Fibroblast of peridontal ligament (primary cell): Measurements from ENCODE around the gene DLL4.

ENCODE experiments used
- DNase-seq: peaks from one replicate; pipeline ENCODE4 v3.0.0-alpha.2; 2010; ENCODE audit errors: extremely low read depth

The DLL4 gene

GRCh38 chr15:40906091-40906990, 22.8 kb upstream of the DLL4 start:
- DNase-seq = peak; percentile 97

DNA sequence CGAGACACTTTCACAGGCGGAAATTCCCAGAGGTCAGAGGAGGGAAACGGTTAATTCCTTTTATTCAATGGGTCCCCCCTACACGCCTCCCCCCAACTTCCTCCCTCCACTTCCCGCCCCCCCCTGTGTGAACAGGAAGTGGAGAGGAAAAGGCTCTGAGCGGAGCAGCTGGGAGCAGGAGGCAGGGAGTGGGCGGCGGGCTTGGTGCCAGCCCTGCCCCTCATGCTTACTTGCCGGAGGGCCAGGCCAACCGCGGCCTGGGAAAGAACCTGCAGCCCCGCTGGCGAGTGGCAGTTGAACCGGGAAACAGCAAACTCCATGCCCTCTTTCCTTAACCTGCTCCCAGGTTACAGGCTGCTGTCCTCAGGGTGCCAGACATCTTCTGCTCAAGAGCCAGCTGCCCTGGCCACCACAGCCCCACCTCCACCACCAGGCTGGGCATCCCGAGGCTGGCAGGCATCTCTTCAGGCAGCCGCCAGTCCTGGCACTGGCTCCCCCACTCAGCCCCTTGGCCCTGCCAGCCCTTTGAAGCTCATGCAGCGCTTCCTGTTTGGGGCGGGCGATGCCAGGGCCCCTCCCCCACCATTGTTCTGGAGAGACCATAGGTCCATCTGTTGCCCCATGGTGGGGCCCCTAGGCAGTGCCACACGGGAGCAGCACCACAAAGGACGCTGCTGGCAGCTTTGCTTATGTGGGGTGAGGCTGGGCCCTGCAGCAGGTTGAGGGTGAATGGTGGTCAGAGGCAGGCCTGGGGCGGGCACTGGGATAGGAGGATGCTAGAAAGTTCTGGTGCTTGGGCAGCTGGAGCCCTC, 21.9 kb upstream of the DLL4 start:
- no peak for DNase-seq

GRCh38 chr15:40908095-40908494, 21.0 kb upstream of the DLL4 start:
- DNase-seq = no peak

- peak; percentile 79 for DNase-seq
Measured at GRCh38 chr15:40909662-40910630, 19.2 kb upstream of the DLL4 start.

DNA sequence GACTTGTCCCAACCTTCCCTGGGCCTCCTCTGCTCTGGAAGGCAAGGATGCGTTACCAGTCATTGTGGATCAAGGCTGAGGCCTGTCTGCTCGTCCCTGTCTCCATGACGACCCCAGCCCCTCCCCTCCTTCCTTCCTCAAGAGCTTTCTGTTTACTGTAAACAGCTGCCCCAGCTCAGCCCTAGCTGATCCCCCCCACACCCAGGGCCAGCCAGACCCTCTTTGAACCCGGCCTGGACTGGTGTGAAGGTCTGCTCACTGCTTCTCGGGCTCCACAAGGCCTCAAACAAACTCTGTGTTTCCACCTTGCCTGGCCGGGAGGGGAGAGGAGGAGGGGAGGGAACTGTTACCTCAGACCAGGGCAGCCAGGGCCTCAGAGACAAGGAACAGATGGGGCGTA, 18.0 kb upstream of the DLL4 start:
- DNase-seq = no peak

DNA sequence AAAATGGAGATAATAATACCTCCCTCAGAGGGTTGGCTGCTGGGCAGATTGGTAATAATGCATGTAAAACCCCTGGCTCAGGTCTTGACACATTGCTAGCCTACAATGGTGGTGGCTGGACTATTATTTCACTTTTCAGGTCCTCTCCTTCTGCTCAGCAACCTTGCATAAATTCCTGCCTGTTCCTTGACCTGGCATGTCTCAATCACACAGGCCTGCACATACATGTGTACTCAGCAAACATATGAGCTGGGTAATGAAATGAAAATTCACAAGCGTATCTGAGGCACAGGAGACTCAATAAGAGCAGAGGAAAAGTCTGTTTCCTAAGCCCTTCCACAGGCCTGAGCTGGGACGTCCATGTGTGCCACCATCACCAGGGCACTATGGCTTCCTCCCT, 17.4 kb upstream of the DLL4 start:
- DNase-seq = no peak

- DNase-seq = no peak
Measured at GRCh38 chr15:40912478-40912877, 16.7 kb upstream of the DLL4 start.

- DNase-seq = no peak
Measured at GRCh38 chr15:40914013-40914412, 15.1 kb upstream of the DLL4 start.

DNA sequence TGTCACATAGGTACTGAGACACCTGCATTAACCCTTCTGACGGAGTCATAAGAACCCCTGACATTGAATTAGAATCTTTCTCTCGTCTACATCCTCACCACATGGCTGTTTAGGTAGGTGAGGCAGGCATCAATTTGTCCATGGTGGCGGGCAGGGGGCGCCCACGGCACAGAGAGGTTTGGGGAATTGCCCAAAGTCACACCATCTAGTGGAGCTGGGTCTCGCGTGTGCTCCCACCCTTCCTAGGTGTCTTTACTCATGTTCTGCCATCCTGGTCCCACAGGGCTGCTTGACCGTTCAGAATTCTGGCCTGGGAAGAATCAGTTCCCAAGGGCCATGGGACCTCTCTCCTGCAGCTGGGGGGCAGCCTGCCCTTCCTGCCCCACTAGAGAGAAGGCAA, 14.7 kb upstream of the DLL4 start:
- no peak for DNase-seq

GRCh38 chr15:40915116-40915661, 14.0 kb upstream of the DLL4 start:
- DNase-seq = no peak

DNA sequence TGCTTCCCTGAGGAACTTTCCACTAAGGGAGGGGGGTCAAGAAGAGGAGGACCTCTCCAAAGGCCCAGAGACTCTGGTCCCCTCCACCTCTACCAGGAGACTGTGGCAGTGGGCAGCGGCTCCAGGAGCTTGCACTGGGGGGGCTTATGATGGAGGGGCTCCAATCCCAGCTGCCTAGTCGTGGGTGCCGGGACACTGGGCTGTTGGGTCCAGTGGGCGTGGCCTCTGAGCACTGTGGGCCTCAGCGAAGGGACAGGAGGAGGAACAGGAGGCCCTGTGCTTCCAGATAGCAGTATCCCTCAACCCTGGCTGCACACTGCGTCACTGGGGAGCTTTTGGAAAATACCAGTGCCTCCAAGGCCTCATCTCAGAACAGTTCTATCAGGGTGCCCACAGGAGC, 13.5 kb upstream of the DLL4 start:
- DNase-seq = no peak

- no peak for DNase-seq
Measured at GRCh38 chr15:40917585-40917984, 11.6 kb upstream of the DLL4 start.

DNA sequence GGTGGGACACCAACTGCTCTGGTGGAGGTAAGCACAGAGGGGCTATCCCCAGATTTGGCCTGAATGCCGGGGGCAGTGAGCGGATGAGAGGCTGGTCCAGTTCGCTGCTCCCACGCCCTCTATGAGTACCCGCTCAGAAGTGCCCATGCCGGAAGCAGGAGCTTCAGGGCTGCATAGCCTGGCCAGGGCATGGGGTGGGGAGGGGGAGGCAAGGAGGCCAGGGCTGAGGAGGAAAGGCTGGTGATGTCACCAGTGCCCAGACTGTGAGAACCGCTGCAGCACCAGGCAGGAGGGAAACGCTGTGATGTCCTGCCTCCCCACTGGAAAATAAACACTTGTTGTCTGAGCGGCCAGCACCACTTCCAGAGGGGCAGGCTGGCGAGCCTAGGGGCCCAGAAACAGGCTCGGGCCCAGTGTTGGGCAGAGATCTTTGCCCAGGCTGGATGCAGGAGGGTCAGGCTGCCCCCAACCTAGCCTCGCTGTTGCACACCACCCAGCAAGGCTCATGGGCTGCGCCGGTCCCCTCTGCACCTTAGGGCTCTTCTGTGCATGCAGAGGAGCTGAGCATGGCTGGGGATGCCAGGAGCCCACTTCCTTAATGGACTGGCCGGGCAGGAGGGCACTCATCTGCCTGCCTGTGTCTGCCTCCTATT, 10.9 kb upstream of the DLL4 start:
- DNase-seq = no peak

DNA sequence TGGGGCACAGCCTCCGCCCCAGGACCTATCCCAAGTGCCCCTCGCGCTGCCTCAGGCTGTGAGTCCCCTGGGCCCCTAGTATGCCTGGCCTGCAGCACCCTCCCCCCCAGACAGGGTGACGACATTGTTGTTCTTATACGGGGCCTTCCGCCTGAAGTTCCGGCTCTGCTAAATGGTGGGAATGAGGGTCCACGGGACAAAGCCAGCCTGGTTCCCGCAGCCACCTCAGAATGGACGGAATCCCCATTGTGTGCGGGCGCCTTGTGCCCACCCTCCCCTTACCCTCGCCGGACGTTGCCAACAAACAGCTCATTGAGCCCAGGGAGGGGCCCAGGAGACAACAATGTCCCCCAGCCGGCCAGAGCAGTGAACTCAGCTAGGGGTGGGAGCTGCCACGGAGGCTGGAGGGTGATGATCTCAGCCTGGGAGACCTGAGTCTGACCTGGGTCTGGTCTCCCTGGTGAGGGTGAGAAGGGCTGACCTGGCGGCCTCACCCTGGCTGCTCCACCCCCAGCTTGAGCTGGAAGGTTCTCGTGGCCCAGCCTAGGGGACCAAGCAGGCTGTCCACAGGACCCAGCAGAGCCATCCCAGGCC, 10.2 kb upstream of the DLL4 start:
- no peak for DNase-seq

GRCh38 chr15:40921949-40922607, 7.1 kb upstream of the DLL4 start:
- no peak for DNase-seq

DNA sequence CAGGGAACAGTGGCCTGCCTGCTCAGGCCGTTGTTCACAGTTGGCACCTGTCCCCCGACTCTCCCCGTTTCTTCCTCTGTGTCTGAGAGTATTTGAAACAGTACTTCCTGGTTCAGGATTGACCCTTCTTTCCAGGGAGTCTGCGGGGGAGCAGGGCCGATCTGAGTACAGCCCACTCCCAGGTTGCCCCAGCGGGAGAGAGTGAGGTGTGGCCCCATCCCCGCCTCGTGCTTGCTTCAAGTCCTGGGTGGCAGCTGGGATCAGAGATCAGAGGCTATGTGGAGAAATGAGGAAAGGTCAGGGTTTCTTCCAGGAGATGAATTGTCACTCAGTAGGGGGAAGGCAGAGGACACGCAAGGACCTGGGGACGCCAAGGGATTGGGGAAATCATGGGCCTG, 6.5 kb upstream of the DLL4 start:
- no peak for DNase-seq

DNA sequence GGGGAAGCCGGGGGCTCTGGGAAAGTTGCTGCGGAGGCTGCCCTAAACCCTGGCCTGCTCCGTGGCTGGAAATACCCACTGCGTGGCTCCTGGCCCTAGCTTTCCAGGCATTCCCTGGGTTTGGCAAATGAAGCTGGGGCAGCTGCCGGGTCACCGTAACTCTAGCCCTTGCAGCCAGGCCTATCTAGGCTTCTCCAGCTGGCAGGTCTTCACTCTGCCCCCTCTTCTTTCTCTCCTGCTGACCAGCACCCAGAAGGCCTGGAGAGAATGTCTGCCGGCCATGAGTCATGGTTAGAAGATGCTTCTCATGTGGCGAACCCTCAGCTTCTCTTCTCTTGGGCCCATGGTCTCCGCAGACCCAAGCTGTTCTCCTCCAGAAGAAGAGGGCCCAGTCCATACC, 5.6 kb upstream of the DLL4 start:
- no peak for DNase-seq

GRCh38 chr15:40925495-40925862, 3.7 kb upstream of the DLL4 start:
- no peak for DNase-seq

GRCh38 chr15:40925863-40926658, 3.1 kb upstream of the DLL4 start:
- DNase-seq = no peak
